ENCODE results near the gene PPP1R1B. TPM values are rescaled to one million over a fixed set of nuclear protein-coding genes. Genes with fewer than 3 reads are reported as not detected.

The PPP1R1B gene
- total RNA-seq, 1 donor from 2014 or later: 6.5 TPM

- no peak for DNase-seq (ENCODE audit: low spot score)
These were observed 26.3 kb upstream of the PPP1R1B start for GRCh38 chr17:39600288-39600996.

DNA sequence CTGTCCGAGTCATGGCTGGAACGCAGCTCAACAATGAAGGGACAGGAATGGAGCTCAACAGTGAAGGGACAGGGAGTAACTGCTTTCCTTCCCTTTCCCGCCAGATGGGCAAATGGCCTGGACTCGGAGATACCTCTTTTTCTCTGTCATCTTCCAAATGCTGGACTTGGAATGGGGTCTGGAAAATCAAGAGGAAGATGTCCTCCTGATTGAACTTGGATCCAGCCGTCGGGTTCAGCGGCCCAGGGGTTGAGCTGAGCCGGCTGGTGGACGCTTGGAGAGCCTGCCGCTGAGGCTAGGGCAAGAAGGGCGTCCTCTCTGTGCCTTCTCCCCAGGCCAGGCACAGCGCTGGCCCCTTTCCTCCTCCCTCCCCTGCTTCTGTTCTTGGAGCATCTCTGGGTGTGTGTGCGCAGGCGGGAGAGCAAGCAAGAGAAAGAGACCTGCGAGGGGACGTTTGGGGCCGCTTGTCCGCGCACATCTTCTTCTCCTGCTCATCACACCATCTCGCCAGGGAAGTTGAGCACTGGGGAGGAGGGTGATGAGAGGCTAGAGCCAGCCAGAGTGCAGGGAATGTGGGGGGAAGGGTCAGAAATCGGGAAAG is 25.7 kb upstream of the PPP1R1B start:
- no peak for DNase-seq (ENCODE audit: low spot score)

GRCh38 chr17:39601758-39602532 is 24.8 kb upstream of the PPP1R1B start:
- no peak for DNase-seq (ENCODE audit: low spot score)

DNA sequence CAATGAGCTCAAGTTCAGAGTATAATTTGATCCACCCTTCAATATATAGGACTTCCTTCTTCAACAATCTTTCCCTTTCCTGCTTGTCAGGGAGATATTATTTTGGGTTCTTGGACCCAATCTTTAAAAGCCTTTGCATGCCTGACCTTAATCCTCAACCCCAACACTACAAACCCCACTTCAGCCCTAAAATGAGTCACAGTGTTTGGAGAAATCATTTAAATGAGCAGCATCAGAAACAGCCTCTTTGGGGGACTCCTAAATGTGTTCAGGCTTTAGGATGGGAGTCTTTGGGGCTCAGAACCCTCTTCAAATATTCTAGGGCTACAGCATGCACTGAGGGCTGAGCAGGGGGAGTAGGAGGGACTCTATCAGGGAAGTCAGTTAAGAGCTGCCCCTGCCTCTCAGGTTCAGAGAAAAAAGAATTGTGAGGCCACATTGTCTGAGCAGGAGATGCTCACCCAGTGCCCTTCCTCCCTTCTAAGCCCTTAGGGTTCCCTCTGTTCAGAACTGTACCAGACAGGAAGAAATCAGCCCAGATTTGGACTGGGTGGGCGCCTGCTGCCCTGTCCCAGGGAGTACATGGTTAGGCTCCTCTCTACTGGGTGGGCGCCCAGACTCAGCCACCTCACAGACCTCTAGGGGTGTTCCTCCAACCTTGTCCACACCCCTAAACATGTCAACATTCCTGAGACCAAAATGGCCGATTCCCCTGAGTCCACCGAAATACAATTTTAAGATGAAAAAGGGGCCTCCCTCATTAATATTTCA is 24.0 kb upstream of the PPP1R1B start:
- no peak for DNase-seq (ENCODE audit: low spot score)

DNA sequence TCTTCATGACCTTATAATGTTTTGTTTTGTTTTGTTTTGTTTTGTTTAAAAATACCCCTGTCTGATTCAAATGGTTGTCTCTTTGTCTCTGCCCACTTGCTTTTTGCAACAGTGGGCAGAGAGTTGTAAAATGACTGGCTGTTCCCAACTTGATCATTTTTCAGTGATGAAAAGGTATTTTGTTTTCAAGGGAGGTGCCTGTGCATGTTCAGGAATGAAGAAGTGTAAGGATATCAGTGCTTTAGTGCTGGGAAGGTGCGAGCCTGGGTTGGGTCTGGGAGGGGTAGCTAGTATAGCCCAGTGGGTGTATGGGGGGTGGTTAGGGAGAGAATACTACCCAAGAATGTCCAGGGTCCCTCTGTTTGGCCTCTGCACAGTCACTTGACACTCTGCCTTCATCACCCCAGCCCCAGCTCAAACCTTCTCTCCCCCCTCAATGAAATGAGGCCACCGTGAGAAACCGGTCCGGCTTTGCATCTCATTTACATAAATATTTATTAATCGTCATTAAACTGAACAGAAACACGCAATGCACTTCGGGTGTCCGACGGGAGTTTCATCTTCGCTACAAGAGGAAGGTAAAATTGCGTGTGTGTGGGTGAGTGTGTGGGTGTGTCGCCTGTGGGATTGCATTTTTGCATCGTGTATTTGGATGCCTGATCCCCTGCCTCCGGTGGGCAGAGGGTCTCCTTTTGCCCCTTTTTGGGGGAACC is 23.3 kb upstream of the PPP1R1B start:
- DNase-seq (ENCODE audit: low spot score): peak; percentile 28

- no peak for DNase-seq (ENCODE audit: low spot score)
These were observed 21.8 kb upstream of the PPP1R1B start for GRCh38 chr17:39604911-39605491.

DNA sequence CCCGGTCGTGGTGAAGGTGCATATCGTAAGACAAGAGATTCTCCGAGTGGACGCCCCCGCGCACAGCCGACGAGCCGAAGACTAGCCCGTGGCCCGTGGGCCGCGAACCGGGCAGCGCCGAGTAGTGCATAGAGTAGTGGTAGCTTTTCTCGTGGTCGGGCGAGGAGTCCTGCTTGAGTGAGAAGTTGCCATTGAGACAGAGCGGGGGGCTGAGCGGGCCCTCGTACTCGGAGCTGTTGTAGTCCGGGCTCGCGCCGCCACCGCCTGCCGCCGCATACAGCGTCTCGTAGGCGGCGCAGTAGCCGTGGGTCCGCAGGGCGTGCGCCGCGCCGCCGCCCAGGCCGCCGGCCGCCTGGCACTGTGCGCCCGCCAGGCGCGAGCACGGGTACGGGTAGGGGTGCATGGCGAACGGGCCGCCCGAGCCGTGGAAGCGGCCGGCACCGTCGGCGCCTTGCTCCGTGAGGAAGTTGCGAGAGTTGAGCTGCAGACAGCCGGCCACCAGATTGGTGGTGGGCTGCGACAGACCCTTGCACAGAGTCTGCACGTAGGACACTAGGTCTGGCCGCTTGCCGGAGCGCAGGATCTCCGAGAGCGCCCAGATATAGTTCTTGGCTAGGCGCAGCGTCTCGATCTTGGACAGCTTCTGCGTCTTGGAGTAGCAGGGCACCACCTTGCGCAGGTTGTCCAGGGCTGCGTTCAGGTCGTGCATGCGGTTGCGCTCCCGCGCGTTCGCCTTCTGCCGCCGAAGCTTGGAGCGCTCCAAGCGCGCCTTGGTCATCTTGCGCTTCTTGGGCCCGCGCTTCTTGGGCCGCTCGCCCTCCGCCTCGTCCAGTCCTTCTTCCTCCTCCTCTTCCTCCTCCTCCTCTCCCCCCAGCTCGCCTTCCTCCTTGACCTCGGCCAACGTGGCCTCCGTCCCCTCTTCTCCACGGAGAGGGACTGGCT is 21.0 kb upstream of the PPP1R1B start:
- DNase-seq (ENCODE audit: low spot score): no peak

DNA sequence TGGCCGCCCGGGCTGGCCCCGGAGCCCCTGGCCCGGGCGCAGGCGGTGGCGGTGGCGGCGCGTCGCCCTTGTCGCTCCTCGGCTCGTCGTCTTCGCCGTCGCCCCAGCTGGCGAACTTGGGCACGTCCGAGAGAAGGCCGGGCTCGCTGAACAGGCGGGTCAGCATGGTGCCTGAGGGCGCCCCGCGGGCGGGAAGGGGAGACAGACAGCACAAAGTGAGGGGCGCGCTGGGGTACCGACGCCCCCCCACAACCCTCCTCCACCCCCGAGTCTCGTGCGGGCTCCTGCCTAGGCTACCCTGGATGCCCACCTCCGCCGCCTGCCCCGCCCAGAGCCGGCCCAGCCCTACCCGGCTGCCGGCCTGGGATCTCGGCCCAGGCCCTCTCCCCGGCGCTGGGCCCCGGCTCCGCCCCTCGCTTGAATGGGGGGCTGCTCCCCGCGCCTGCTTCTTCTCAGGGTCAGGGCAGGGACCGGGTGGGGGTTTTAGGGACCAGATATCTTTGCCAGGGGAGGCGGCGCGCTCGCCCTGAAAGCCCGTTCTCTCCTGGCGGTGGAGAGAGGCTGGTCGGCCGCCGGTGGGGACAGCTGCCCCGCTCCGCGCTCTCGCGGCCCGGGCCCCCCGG is 20.2 kb upstream of the PPP1R1B start:
- no peak for DNase-seq (ENCODE audit: low spot score)

- DNase-seq (ENCODE audit: low spot score): no peak
These were observed 19.5 kb upstream of the PPP1R1B start for GRCh38 chr17:39607057-39607850.

DNA sequence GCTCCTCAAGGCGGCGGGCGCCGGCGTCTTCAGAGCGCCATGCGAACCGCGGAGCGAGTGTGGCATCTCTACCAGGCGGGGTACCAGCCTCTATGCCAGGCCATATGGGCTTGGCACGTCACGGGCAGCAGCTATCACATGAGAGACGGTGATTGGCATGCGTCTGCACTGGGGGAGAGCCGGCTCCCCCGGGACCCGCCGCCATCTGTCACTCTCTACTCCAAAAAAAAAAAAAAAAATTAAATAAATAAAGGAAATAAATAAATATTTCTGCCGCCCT is 19.0 kb upstream of the PPP1R1B start, which contains the start of gene NEUROD2:
TSS of gene NEUROD2 (minus strand) at position 70 of the 280 bp plus-strand sequence. CDS start 1,321 bp downstream, outside the sequence.
- DNase-seq (ENCODE audit: low spot score): no peak

DNA sequence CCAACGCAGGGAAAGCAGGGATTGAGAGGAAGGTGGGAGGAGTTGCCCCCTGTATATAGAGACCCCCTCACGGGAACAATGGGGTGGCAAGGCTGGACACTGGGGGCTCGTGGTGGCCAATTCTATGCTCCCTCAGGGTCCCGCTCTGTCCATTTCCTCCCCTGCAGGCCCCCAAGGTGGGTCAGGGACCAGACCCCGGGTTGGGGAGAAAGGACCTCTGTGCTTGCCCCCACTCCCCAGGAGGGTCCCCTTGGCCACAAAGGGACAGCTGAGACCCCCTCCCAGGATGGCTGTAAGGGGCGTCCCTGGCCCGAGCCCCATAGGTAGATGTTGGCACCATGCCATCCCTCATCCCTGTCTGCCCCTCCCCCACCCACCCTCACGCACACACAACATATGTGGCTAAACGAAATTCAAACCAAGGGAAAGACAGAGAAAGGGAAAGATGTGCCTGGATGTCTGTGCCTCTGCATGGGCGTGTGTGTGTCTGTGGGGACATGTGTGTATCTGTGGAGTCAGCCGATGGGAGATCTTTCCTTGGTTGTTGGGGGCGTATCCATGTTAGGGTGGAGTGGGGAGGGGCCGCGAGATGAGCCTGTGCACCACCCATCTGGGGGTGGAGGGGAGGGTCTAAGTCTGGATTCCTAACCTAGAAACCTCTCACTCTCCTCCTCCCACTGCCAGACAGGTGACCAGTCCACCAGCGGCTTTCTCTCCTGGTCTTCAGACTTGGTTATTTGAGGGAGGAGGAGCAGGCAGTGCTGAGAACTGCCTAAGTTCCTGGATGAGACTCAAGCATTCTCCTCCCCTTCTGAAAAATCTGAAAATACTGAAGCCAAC is 18.4 kb upstream of the PPP1R1B start:
- no peak for DNase-seq (ENCODE audit: low spot score)

DNA sequence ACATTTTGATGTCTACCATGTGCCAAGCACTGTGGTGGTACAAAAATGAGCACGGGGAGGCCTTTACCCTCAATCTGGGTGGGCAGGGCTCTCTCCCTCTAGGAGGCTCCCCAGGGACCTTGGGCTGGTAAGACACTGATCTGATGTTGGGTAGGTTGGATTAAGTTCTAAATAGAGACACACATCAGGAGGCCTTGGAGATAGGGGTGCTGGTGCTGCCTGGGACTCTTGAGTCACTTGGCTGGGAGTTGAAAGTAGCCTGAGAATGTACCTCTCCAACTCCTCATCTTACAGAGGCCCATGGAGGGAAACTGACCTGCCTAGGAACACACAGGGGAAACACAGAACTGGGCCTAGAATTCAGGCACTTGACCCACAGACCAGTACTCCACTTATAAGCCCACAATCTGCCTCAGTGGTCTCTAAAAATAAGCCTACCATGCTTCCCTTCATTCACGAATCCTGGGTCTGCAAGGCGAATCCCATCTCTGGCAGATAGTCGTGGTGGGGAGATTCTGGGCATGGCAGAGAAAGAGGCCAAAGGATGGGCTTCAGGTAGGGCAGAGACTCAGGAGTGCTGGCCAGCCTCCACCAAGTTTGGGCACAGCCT is 17.2 kb upstream of the PPP1R1B start:
- no peak for DNase-seq (ENCODE audit: low spot score)

DNA sequence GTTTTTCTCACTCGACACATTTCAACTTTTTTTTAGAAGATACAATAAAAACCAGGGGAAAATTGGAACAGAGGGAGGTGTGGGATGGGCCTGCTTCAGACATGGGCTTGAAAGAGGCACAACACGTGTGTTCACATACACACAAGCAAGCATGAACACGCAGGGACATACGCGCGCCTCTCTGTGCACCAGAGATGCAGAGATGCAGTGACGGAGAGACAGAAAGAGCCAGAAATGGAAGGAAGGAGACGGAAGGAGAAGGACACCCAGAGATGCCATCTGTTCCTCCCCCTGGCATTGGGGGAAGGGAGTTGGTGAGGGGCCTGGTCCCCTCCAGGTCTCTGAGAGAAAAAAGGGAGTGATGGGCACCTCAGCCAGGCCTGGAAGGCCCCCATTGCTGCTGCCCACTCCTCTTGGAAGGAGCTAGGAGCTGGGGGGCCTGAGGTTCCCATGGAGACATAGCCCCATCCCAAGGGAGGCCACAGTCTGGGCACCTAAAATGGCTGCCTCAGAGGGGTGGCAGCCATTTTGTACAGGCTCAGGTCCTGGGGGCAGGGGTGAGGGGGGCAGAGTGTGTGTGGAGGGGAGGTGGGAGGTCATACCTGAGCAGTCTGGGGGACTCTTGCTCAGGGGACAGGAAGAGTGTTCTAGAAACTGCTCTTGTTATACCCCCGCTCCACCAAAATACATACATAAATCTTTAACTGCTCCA is 15.2 kb upstream of the PPP1R1B start:
- no peak for DNase-seq (ENCODE audit: low spot score)

- DNase-seq (ENCODE audit: low spot score): no peak
These were observed 14.4 kb upstream of the PPP1R1B start for GRCh38 chr17:39612291-39612894.

GRCh38 chr17:39612935-39613464 is 13.8 kb upstream of the PPP1R1B start:
- DNase-seq (ENCODE audit: low spot score): no peak

Measured in umbilical cord (tissue), 2 donors.